GM19452 (cell line): ENCODE measurements around the gene CTNNA2.

Source experiments
- ATAC-seq: cut with Tn5 transposase; IDR thresholded peaks from one replicate; pipeline ENCODE4 v1.9.1; 2021; ENCODE audit not compliant: unreplicated experiment

Gene CTNNA2

DNA sequence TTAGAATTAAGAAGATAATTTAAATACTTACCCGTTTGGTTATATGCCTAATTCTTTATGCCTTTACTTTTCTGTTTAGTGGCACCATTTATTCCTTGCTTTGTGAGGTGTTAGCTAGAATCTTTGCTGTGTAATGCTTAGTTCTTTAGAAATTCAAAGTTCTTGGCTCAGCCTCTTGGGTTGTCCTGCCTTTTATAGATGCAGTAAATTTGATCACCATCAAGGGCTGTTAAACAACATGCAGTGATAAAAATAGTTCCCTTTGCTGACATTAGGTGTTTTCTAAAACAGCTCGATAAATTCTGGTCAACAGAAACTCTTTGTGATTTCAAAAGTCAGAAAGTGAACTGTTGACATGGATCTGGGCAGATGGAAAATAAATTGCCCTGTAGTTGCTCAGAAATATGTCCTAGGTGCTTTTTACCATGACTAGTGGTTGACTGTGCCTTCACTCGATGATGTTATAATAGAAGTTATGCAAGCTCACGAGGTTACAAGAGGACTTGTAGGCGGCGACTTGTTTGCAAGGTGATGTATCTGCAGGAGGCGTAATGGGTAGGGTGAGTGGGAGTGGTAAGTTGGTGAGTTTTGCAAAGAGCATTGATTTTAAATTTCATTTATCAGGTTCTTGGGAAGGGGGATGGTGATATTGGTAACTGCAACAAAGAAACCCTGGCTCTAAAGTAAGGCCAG lies 739.6 kb downstream of the CTNNA2 start:
- no peak for ATAC-seq

DNA sequence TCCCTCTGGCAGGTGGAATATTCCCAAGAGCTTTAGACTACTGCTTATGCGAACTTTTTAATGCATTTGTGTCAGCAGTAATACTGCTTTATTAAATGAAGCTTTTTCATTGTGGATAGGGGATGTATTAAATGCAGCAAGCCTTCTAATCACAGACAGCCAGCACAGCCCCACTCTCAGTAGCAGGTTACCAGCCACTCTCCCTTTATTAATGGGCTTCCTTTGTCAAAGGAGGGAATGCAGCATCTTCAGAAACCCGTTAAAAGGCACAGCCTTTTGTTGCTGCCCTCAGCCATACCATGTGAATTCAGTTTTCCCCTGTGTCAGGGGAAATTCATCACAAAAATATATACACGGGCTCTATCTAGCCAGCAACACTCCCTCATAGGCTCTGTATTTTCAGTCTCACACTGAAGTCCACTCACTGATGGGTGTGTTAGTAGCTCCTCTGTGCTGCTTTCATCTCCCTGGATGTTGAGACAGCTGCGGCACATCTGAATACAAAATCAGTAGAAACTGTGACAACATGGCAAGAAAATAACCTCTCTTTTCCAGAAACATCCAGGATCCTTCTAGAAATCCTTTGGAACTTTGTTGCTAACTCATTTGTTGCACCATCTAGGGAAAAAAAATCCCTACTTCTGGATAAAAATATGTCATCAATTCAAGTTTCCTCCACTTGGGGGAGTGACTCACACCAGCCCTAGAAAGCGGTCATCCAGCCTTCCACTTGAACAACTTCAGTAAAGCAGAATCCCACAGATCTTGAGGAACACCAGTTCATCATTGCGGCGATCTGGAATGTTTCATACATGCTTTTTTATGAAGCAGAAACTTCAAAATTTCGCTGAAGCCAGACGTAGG lies 743.3 kb downstream of the CTNNA2 start:
- ATAC-seq, result no peak

- ATAC-seq, result no peak
Observed at GRCh38 chr2:80256782-80257167, 743.9 kb downstream of the CTNNA2 start.

GRCh38 chr2:80257450-80257849 lies 744.6 kb downstream of the CTNNA2 start:
- no peak for ATAC-seq

DNA sequence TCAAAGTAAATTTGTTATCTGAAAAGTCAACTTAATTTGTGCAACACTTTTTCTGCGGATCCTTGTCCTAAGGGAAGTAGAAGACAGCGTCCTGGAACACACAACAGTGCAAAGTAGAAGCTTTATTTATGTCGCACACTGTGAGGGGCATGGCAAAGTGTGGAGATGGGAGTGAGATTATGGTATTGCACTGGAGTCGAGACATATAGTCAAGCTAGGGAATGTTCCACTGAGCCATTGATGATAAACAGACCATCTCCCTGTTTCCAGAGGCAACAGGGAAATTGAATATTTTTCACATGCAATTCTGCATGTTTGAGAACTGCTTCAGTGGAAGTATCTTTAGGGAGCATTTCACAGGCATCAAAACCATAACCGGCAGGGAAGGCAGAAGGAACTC lies 745.5 kb downstream of the CTNNA2 start:
- ATAC-seq, result no peak

DNA sequence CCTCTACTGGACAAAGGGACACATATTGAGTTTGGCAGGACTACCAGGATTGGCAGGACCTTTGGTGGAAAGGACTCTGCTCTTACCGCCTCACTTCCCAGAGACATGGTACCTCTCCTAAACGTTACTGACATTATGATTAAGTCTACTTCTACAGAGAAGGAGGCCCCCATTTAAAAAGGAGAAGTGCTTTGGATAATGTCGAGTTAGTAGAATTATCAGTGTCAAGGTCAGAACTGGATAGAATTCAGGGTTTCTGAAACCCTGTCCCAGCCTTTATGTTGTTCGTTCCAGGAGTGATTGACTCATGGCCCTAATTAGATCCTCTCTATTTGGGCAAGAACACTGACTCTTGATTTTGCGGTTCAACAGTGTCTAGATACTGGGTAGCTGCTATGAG lies 745.9 kb downstream of the CTNNA2 start:
- ATAC-seq, result no peak

DNA sequence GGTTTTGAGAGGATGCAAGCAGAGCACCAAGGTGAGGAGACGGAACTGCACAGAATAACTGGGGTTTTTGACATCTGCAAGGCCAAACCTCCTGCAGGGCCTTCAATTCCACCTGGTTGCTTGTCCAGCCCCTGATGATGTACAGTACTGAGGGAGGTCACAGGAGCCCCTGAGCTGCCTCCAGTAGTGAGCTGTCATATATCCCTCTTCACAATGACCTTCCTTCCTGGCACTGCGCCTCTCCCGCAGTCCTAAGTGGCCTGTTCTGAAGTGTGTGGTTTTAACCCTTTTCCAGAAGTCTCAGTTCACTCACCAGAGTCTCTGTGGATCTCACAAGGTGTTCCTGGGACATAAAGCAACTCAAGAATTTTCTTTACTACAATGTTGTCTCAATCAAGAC lies 746.4 kb downstream of the CTNNA2 start:
- ATAC-seq, result no peak

DNA sequence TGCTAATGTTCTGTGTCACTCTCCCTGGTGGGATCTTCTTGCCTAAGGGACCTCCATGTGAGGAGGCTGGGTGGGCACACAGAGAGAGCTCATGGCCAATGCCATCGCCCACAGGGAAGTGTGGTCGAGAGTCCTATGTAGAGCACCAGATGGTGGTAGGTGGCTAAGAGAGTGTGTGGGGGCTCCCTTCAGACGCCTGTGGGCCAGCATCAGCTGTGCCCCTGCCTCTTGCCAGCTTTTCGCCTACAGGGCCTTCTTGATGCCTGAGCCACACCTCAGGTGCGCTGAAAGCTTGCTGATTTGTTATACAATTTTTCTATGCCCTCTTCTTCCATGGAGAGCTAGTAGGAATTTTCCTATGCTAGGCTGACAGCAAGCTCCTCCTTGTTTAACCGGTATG lies 753.4 kb downstream of the CTNNA2 start:
- no peak for ATAC-seq

- no peak for ATAC-seq
Observed at GRCh38 chr2:80269806-80270205, 757.0 kb downstream of the CTNNA2 start.

DNA sequence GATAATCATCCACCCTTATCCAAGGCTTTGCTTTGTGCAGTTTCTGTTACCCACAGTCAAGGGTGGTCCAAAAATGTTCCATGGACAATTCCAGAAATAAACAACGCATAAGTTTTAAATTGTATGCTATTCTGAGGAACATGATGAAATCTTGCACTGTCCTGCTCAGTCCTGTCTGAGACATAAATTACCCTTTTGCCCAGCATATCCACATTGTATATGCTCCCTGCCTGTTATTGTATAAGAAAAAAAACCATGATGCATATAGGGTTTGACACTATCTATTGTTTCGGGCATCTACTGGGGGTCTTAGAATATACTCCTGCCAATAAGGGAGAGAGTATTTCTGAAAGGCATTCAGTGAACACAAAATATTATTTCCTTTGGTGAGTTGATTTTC lies 767.7 kb downstream of the CTNNA2 start:
- ATAC-seq, result no peak

DNA sequence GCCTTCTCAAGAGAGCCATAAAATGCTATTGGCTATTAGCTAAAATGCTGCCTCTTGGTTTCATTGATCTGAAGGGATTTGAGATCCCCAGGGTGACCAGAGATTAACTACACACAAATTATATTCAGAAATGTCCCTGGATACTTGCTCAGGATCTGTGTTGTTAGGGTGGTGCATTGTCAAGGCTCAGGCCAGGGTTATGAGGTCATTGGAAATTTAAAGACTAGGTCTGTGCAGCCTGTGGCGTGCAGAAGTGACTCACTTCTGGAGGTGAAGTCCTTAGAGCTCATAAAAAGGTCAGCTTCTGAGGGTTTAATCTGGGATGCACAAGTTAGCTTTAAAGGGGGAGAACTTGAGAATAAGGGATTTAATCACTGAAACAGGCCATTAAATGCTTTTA lies 768.2 kb downstream of the CTNNA2 start:
- no peak for ATAC-seq

- no peak for ATAC-seq
Observed at GRCh38 chr2:80288576-80288975, 775.7 kb downstream of the CTNNA2 start.

DNA sequence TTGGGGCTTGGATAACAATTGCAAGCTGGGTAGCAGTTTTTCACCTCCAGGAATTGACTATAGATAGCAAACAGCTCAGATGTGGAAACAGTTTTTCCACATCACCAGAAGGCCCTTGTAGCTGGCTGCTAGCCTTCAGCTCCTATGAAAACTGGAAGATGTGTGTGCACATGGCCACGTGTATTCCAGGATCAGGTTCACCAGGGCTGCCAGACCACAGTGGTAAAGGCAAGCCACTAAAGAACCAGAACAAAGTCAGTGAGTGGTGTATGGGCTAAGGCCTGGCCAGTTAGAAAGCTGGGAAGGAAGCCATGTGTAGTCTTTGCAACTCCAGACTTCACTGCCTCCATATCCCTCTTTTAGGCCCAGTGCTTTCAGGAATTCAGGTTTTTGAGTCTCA lies 778.8 kb downstream of the CTNNA2 start:
- ATAC-seq, result no peak

- no peak for ATAC-seq
Observed at GRCh38 chr2:80292474-80292873, 779.6 kb downstream of the CTNNA2 start.

- no peak for ATAC-seq
Observed at GRCh38 chr2:80293039-80293438, 780.2 kb downstream of the CTNNA2 start.

DNA sequence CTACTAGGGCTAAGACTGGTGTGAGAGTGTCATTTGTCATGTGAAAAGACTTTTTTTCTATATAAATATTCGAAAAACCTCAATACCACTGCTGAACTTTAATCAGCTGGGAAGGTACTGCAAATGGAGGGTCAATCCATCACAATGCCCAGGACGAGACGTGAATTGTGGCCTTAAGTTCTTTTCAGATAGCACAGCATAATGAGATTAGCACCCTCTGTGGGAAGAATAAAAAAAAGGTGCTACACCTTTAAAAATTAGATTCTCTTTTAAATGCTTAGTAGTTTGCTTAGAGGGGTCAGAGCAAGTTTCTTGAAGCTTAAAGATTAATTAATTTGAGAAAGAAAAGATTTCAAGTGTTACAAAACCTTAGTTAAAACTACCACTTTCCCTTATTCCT lies 786.1 kb downstream of the CTNNA2 start:
- no peak for ATAC-seq

- no peak for ATAC-seq
Observed at GRCh38 chr2:80299661-80300060, 786.8 kb downstream of the CTNNA2 start.

GRCh38 chr2:80300346-80300745 lies 787.5 kb downstream of the CTNNA2 start:
- no peak for ATAC-seq

- ATAC-seq, result no peak
Observed at GRCh38 chr2:80300954-80301353, 788.1 kb downstream of the CTNNA2 start.

DNA sequence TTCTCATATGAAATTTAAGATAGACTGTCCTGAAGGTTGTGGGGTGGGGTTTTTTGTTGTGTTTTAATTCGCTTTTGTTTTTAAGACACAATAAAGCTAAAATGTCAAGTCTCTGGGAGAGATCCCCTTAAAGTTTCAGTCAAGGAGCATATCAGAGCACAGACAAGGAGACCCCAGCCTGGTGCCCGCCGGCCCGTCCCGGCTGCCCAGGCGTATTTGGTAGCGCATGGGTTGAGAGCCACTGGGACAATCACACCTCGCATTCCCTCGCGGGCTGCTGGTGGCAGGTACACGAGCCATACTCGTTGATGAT lies 789.1 kb downstream of the CTNNA2 start:
- no peak for ATAC-seq

DNA sequence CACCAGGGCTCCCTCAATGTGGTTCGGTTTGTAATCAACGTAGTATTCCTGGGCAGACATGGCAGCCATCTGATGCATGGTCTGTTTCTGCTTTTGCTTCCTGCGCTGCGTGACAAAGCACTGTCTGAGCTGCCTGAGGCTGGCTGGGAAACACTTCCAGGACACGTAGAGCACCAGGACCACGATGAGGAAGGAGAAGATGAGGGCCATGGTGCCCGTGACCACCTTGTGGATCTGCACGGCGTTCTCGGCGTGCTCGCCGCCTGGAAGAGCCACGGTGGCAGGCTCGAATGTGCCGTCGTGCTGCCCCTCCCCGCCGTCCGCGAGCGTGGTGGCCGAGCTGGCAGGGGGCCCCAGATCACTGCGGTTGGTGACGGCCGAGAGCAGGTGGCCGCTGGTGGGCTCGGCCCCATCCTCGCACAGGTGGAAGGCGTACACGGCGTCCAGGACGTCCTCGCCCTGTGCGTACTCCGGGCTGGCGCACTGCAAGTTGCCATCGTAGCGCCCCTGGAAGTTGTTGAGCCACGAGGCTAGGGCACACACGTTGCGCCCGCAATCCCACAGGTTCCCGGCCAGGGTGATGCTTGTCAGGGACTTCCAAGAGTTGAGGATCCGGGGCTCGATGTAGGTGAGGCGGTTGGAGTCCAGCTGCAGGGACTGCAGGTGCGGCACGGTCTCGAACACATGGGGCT lies 789.6 kb downstream of the CTNNA2 start:
- ATAC-seq, result no peak
